ENCODE data around the gene MMP15. TPM values are rescaled to one million over a fixed set of nuclear protein-coding genes. Genes with fewer than 3 reads are reported as not detected.

The MMP15 gene
- total RNA-seq, 4 donors from 2014 or later, result under 0.01 to 12.5 (median 2.6) TPM

GRCh38 chr16:58044266-58045019 lies 18.9 kb downstream of the MMP15 start:
- intact Hi-C loops (cut with DNase I; ENCODE audit: low total_unique reads), result no loop called here
- Histone ChIP-seq H3K4me1 (no peaks in the 10 kb centered on the region), H3K27me3 (no peaks in the 10 kb centered on the region), H3K27ac (no peak overlapping the region), H3K4me3 (no peak overlapping the region), H3K36me3 (no peaks in the 10 kb centered on the region), H3K9me3 (no peaks in the 10 kb centered on the region)
- DNase-seq, result no peak
- no peak for TF ChIP-seq POLR2A (IDR thresholded peaks at IDR 0.05)
- TF ChIP-seq CTCF (IDR thresholded peaks at IDR 0.05), result no peak

GRCh38 chr16:58045096-58045495 lies 19.5 kb downstream of the MMP15 start:
- DNase-seq, result no peak
- Histone ChIP-seq H3K4me3 (no peak overlapping the region), H3K9me3 (no peaks in the 10 kb centered on the region), H3K4me1 (no peaks in the 10 kb centered on the region), H3K27me3 (no peaks in the 10 kb centered on the region), H3K27ac (no peak overlapping the region), H3K36me3 (no peaks in the 10 kb centered on the region)
- intact Hi-C loops (cut with DNase I; ENCODE audit: low total_unique reads), result no loop called here
- no peak for TF ChIP-seq POLR2A (IDR thresholded peaks at IDR 0.05)
- no peak for TF ChIP-seq CTCF (IDR thresholded peaks at IDR 0.05)

- intact Hi-C loops (cut with DNase I; ENCODE audit: low total_unique reads), result no loop called here
- no peak for DNase-seq
- no peak for TF ChIP-seq POLR2A (IDR thresholded peaks at IDR 0.05)
- no peak for TF ChIP-seq CTCF (IDR thresholded peaks at IDR 0.05)
Measured at GRCh38 chr16:58046054-58046881, 20.7 kb downstream of the MMP15 start.

GRCh38 chr16:58046936-58047335 lies 21.4 kb downstream of the MMP15 start:
- no peak for TF ChIP-seq CTCF (IDR thresholded peaks at IDR 0.05)
- no peak for TF ChIP-seq POLR2A (IDR thresholded peaks at IDR 0.05)
- Histone ChIP-seq H3K9me3 (no peaks in the 10 kb centered on the region), H3K4me3 (no peak overlapping the region), H3K36me3 (no peaks in the 10 kb centered on the region), H3K27me3 (no peaks in the 10 kb centered on the region), H3K4me1 (no peaks in the 10 kb centered on the region), H3K27ac (no peak overlapping the region)
- intact Hi-C loops (cut with DNase I; ENCODE audit: low total_unique reads), result no loop called here
- no peak for DNase-seq

More at GRCh38 chr16:58046054-58046881, 20.7 kb downstream of the MMP15 start:
- no peaks in the 10 kb centered on the region for H3K9me3 ChIP-seq
- no peak overlapping the region for H3K4me3 ChIP-seq
- H3K4me1 ChIP-seq, result no peaks in the 10 kb centered on the region
- no peaks in the 10 kb centered on the region for H3K36me3 ChIP-seq
- H3K27me3 ChIP-seq, result no peaks in the 10 kb centered on the region
- no peak overlapping the region for H3K27ac ChIP-seq

Measured in uterus (tissue), 4 donors.